HepG2 (cell line): ENCODE results near the gene INKA1. TPM values are rescaled to one million over a fixed set of nuclear protein-coding genes. Genes with fewer than 3 reads are reported as not detected.
A peak's percentile ranks its signal among the peaks of the same experiment; 100 is the strongest.

ENCODE experiments used
- ATAC-seq: fragments of 200-7000 bp; cut with Tn5 transposase; 3 replicates; pipeline ENCODE4 v1.9.1; 2020; ENCODE audit warnings: mild to moderate bottlenecking, moderate library complexity
- BruUV-seq: library from RNA; stranded (reverse); fragments of 400-500 nt; replicated peaks from 2 replicates; lab custom pipeline; 2021; lab: Mats Ljungman, UMichigan
- CTCF ChIA-PET: fragments of 300-600 bp; formaldehyde crosslinking; extraction: SDS; loops from one replicate; lab custom pipeline; 2021; ENCODE audit warnings: low total read pairs, inconsistent platforms, low intra/inter-chr PET ratio; lab: Yijun Ruan, JAX
- POLR2A ChIA-PET: fragments of 350-600 bp; sonication (Branson Sonifier 250); formaldehyde crosslinking; loops from one replicate; lab custom pipeline; 2020; ENCODE audit warnings: antibody characterized with exemption, inconsistent platforms; lab: Yijun Ruan, JAX
- DNase-seq: peaks from one replicate; pipeline ENCODE4 v3.0.0-alpha.2; 2015; ENCODE audit warnings: low spot score
- FAIRE-seq: peaks from 3 replicates; lab custom pipeline; 2011; peaks lifted over from hg19 to GRCh38; lab: Jason Lieb, UNC
- H2AFZ ChIP-seq: one replicate; pipeline ENCODE4 v1.6.1; 2011; ENCODE audit warnings: low read length, inconsistent platforms
- H3K27ac ChIP-seq: fragments of 300-600 bp; 3 replicates; pipeline ENCODE4 v1.8.0; 2011; ENCODE audit warnings: mixed run types, mild to moderate bottlenecking, mixed read lengths, low read length, inconsistent platforms; ENCODE audit not compliant: insufficient read depth; ENCODE audit errors: extremely low read length
- H3K27me3 ChIP-seq, 2 experiments: fragments of 200-600 bp in 1 of 2; 2 replicates in 1 of 2; 3 replicates in 1 of 2; pipeline versions ENCODE4 v1.6.0 to v1.8.0; 2011; ENCODE audit warnings: low read length in 2 of 2, mild to moderate bottlenecking in 2 of 2, moderate library complexity in 2 of 2, inconsistent platforms in 1 of 2; ENCODE audit not compliant: insufficient read depth in 2 of 2, control insufficient read depth in 1 of 2
- H3K36me3 ChIP-seq, 2 experiments: fragments of 200-600 bp in 1 of 2; replicated peaks in 1 of 2; 2 replicates in 1 of 2; 3 replicates in 1 of 2; pipeline versions ENCODE4 v1.5.1 to v1.8.0; 2011; ENCODE audit warnings: low read length in 2 of 2, inconsistent platforms in 1 of 2; ENCODE audit not compliant: insufficient read depth in 2 of 2, control insufficient read depth in 1 of 2
- H3K4me1 ChIP-seq: 2 replicates; pipeline ENCODE4 v1.5.1; 2012; ENCODE audit warnings: low read length, inconsistent platforms; ENCODE audit not compliant: insufficient read depth
- H3K4me2 ChIP-seq: 2 replicates; pipeline ENCODE4 v1.6.0; 2011; ENCODE audit warnings: low read depth, low read length, inconsistent platforms
- H3K4me3 ChIP-seq, 3 experiments: fragments of 200-600 bp in 1 of 3; sonication (generic), shearing (Covaris generic) in 1 of 3; replicated peaks in 1 of 3; 2 replicates each; pipeline ENCODE4 v1.5.1; 2011 to 2016; ENCODE audit warnings: low read length in 3 of 3, inconsistent platforms in 2 of 3, low read depth in 2 of 3, mild to moderate bottlenecking in 2 of 3, control low read depth in 1 of 3, mixed read lengths in 1 of 3; ENCODE audit not compliant: insufficient read depth in 1 of 3
- H3K79me2 ChIP-seq: one replicate; pipeline ENCODE4 v1.6.1; 2011; ENCODE audit warnings: low read length, inconsistent platforms; ENCODE audit not compliant: insufficient read depth
- H3K9ac ChIP-seq: 2 replicates; pipeline ENCODE4 v1.6.0; 2011; ENCODE audit warnings: mild to moderate bottlenecking, low read depth, low read length, inconsistent platforms; ENCODE audit not compliant: insufficient read depth
- H3K9me3 ChIP-seq: 2 replicates; pipeline ENCODE4 v1.5.1; 2012; ENCODE audit warnings: mild to moderate bottlenecking, low read length
- H4K20me1 ChIP-seq: 2 replicates; pipeline ENCODE4 v1.6.0; 2011; ENCODE audit warnings: inconsistent platforms, mild to moderate bottlenecking, low read length, moderate library complexity; ENCODE audit not compliant: insufficient read depth
- MIER2 ChIP-seq: IDR thresholded peaks from 2 replicates; pipeline ENCODE4 v1.6.1; 2016; ENCODE audit warnings: missing biosample characterization, missing genetic modification reagents
- NCOA1 ChIP-seq: sonication (generic); formaldehyde crosslinking; IDR thresholded peaks from 2 replicates; pipeline ENCODE4 v1.9.0; 2021; ENCODE audit warnings: missing genetic modification reagents
- ZMYM3 ChIP-seq: sonication (generic); formaldehyde crosslinking; IDR thresholded peaks from 2 replicates; pipeline ENCODE4 v1.5.1; 2020; ENCODE audit warnings: mild to moderate bottlenecking, missing genetic modification reagents
- ZNF282 ChIP-seq: fragments of 450-650 bp; IDR thresholded peaks from 2 replicates; pipeline ENCODE4 v1.6.1; 2018; ENCODE audit not compliant: partially characterized antibody
- ZNF329 ChIP-seq: sonication (generic); formaldehyde crosslinking; IDR thresholded peaks from 2 replicates; pipeline ENCODE4 v1.9.0; 2021; ENCODE audit warnings: low read depth, mild to moderate bottlenecking, missing genetic modification reagents
- ZNF343 ChIP-seq: sonication (generic); formaldehyde crosslinking; IDR thresholded peaks from 2 replicates; pipeline ENCODE4 v1.4.0; 2020; ENCODE audit warnings: mild to moderate bottlenecking, missing genetic modification reagents
- ZNF615 ChIP-seq: sonication (generic); formaldehyde crosslinking; IDR thresholded peaks from 2 replicates; pipeline ENCODE4 v1.5.0; 2020; ENCODE audit warnings: mild to moderate bottlenecking, missing genetic modification reagents, borderline replicate concordance
- ZNF781 ChIP-seq: sonication (generic); formaldehyde crosslinking; IDR thresholded peaks from 2 replicates; pipeline ENCODE4 v1.5.1; 2020; ENCODE audit warnings: borderline replicate concordance, mild to moderate bottlenecking, missing genetic modification reagents; ENCODE audit errors: not compliant biosample characterization
- ZSCAN12 ChIP-seq: sonication (generic); formaldehyde crosslinking; IDR thresholded peaks from 2 replicates; pipeline ENCODE4 v1.9.0; 2021; ENCODE audit warnings: mild to moderate bottlenecking, missing genetic modification reagents
- WGBS: methylation state at CpG from one replicate; pipeline ENCODE4 v1.1.6; 2017; ENCODE audit warnings: low lambda C conversion rate; 5-methylcytosine and 5-hydroxymethylcytosine counted together
- in situ Hi-C: cut with HindIII; loops from 2 replicates; pipeline ENCODE4 v1.10.0; 2017; ENCODE audit warnings: low pct_unique_long_range_greater_than_20kb; ENCODE audit not compliant: extremely low pct_ligation_motif_present
- intact Hi-C: fragments of 100-400 bp; cut with micrococcal nuclease; formaldehyde crosslinking; loops from one replicate; pipeline ENCODE4 v1.10.0; 2022; ENCODE audit not compliant: unreplicated experiment
- polyA plus RNA-seq, 8 experiments: library from polyadenylated mRNA; depleted of rRNA in 3 of 8; stranded (reverse) in 7 of 8; unstranded in 1 of 8; fragments of >200 nt; fragmentation: Illumina TruSeq in 4 of 8; extraction: Trizol in 4 of 8; gene quantifications; 2 replicates each; pipeline versions ENCODE4 v1.2.1 to v1.2.3, GENCODE V29; 2011 to 2016; ENCODE audit warnings: low read depth in 4 of 8, missing spikeins in 1 of 8, mixed read lengths in 1 of 8; ENCODE audit not compliant: insufficient read depth in 1 of 8
- total RNA-seq, 5 experiments: library from RNA; depleted of rRNA; stranded (reverse); fragments of >200 nt; fragmentation: Illumina TruSeq; extraction: Trizol; gene quantifications; 2 replicates each; pipeline ENCODE4 v1.2.3, GENCODE V29; 2016; ENCODE audit warnings: low read depth in 1 of 5
- TF ChIP-seq, protein P1 (sequence below): IDR thresholded peaks from 2 replicates; pipeline ENCODE4 v1.6.1; 2016; ENCODE audit warnings: missing compliant biosample characterization, missing genetic modification reagents, borderline replicate concordance
- TF ChIP-seq, protein P2 (sequence below): sonication (generic); formaldehyde crosslinking; IDR thresholded peaks from 2 replicates; pipeline ENCODE4 v1.4.0; 2020; ENCODE audit warnings: mild to moderate bottlenecking, missing genetic modification reagents

The INKA1 gene
- total and polyA plus RNA-seq, 2 of the 13 experiments (the other 11 are each of a cell fraction or from before 2014, with no cell fraction given): 0.22 to 0.41 TPM

DNA sequence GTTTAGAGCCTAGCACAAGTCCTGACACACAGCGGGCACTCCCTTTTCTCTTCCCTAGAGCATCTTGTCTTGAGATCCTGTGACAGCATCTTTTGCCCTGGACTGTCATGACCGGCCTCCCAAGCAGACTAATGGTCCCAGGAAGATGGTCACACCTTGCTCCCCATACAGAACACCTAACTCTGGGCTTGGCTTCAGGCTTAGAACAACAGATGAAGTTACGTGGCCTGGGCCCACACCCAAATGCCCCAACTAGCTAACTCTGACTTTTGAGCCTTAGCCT, 15.9 kb upstream of the INKA1 start:
- DNase-seq (no peak), FAIRE-seq (peak; percentile 32), ATAC-seq (no peak)
- Histone ChIP-seq H3K27me3 (no peaks in the 10 kb centered on the region; a peak in 1 of 5 replicates), H3K36me3 (peaks cover 0 to 3% of the 10 kb centered on the region in 2 experiments; a peak in 2 of 5 replicates), H2AFZ (no peak overlapping the region), H3K4me1 (peaks cover 45% of the 10 kb centered on the region), H4K20me1 (no peaks in the 10 kb centered on the region), H3K4me3 (peak overlapping the region in 1 of 3 experiments; percentile 93; a peak in 2 of 6 replicates), H3K4me2 (peak overlapping the region; percentile 87), H3K9ac (peak overlapping the region; percentile 81), H3K79me2 (peaks cover 33% of the 10 kb centered on the region), H3K27ac (peak overlapping the region; percentile 65), H3K9me3 (no peaks in the 10 kb centered on the region)
- ChIA-PET CTCF (no interaction called here), POLR2A (interaction anchor here (1.1 to 1.7 kb wide), 3 partner anchors 16 to 301 kb away, joined by 3 to 7 read pairs (median 4); partner anchors contain the start of gene INKA1)
- BruUV-seq: TSS peak; percentile 98
- TF ChIP-seq ZSCAN12 (CRISPR knock-in tag) (no peak), ZNF781 (CRISPR knock-in tag) (no peak), ZMYM3 (CRISPR knock-in tag) (0 out of 2 replicates have a peak, but pooled peaks have one; percentile 7), MIER2 (CRISPR knock-in tag) (no peak), NCOA1 (no peak), ZNF282 (no peak), ZNF329 (CRISPR knock-in tag) (no peak), ZNF615 (CRISPR knock-in tag) (0 out of 2 replicates have a peak, but pooled peaks have one; percentile 14), ZNF343 (CRISPR knock-in tag) (no peak)
- TF ChIP-seq, protein P1, sequence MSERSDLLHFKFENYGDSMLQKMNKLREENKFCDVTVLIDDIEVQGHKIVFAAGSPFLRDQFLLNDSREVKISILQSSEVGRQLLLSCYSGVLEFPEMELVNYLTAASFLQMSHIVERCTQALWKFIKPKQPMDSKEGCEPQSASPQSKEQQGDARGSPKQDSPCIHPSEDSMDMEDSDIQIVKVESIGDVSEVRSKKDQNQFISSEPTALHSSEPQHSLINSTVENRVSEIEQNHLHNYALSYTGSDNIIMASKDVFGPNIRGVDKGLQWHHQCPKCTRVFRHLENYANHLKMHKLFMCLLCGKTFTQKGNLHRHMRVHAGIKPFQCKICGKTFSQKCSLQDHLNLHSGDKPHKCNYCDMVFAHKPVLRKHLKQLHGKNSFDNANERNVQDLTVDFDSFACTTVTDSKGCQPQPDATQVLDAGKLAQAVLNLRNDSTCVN (CRISPR knock-in tag): no peak
- TF ChIP-seq, protein P2, sequence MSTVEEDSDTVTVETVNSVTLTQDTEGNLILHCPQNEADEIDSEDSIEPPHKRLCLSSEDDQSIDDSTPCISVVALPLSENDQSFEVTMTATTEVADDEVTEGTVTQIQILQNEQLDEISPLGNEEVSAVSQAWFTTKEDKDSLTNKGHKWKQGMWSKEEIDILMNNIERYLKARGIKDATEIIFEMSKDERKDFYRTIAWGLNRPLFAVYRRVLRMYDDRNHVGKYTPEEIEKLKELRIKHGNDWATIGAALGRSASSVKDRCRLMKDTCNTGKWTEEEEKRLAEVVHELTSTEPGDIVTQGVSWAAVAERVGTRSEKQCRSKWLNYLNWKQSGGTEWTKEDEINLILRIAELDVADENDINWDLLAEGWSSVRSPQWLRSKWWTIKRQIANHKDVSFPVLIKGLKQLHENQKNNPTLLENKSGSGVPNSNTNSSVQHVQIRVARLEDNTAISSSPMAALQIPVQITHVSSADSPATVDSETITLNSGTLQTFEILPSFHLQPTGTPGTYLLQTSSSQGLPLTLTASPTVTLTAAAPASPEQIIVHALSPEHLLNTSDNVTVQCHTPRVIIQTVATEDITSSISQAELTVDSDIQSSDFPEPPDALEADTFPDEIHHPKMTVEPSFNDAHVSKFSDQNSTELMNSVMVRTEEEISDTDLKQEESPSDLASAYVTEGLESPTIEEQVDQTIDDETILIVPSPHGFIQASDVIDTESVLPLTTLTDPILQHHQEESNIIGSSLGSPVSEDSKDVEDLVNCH (CRISPR knock-in tag): 0 out of 2 replicates have a peak, but pooled peaks have one; percentile 46
- 78% methylated on average over 3 of the region's 3 CpGs for WGBS
- intact Hi-C loops (loop anchor here (5.0 kb wide), 1 partner anchor 55 kb away; no protein-coding TSS in a partner anchor), in situ Hi-C loops (no loop called here)
